GM21723 (cell line): Measurements from ENCODE around the gene BBS2.
A peak's percentile ranks its signal among the peaks of the same experiment; 100 is the strongest.

Source experiments
- ATAC-seq: cut with Tn5 transposase; IDR thresholded peaks from one replicate; pipeline ENCODE4 v1.9.1; 2021; ENCODE audit warnings: mild to moderate bottlenecking, moderate library complexity; ENCODE audit not compliant: unreplicated experiment

Gene BBS2, protein sequence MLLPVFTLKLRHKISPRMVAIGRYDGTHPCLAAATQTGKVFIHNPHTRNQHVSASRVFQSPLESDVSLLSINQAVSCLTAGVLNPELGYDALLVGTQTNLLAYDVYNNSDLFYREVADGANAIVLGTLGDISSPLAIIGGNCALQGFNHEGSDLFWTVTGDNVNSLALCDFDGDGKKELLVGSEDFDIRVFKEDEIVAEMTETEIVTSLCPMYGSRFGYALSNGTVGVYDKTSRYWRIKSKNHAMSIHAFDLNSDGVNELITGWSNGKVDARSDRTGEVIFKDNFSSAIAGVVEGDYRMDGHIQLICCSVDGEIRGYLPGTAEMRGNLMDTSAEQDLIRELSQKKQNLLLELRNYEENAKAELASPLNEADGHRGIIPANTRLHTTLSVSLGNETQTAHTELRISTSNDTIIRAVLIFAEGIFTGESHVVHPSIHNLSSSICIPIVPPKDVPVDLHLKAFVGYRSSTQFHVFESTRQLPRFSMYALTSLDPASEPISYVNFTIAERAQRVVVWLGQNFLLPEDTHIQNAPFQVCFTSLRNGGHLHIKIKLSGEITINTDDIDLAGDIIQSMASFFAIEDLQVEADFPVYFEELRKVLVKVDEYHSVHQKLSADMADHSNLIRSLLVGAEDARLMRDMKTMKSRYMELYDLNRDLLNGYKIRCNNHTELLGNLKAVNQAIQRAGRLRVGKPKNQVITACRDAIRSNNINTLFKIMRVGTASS

DNA sequence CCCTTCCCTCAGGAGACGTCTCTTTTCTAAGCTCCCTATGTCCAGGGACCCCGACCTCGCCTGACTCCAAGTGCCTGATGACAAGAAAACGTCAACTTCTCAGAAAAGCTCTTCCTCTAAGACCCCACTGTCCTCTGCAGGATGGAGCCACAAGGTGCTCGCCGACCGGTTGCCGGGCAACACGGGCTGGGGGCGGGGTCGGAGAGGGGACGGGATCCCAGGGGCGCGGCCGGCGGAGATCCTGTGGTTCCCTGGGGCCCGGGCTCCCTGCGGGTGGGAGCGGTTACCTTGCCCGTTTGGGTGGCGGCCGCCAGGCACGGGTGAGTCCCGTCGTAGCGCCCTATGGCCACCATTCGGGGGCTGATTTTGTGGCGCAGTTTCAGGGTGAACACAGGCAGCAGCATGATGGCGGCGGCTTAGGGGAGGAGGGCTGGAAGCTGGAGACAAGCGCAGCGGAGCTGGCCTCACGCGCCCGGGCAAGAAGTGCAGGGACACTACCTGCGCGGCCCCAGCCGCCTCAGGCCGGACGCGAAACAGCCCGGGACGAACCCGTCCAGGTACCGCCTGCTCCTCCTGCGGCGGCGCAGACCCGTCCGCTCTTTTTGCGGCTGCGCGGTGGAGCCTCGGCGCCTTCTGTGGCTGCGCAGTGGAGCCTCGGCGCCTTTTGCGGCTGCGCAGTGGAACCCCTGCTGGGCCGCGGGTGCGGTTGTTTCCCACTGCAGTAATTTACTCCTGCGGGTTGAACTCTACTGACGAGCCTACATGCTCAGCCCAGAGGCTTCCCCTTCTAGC, at the start of gene BBS2:
Gene BBS2 (minus strand): TSS at position 566 of the 792 bp plus-strand sequence. CDS start 162 bp downstream, at position 404.
- ATAC-seq = peak; percentile 92

DNA sequence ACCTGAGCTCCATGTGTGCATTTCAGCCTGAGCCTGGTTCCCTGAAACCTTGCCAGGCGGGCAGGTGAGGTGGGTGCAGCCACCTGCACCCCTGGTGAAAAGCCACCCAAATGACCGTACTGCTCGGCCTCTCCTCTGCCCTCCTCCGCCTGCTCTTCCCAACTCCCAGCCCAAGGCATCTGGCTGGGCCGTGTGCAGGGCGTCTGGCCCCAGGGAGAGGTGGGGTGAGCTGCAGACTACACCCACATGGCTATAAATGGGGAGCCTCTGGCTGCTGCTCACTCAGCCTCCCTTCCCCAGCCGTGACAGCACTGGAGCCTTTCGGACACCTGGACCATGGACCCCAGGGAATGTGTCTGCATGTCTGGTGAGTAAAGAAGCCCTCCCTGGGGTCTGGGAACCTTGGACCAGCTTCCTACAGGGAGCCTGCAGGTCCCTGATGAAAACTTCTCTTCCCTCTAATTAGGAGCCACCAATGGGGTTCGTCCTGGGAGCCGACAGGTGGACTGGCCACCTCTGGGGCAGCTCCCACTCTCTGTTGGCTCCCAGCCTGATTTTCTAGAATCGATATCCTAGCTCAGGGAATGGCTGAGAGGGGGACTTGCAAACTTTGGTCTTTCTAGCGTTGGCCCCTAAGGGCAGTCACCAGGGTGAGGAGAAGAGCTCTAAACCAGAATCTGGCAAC, 45.1 kb upstream of the BBS2 start, which contains the start of gene MT4:
Gene MT4 (plus strand): TSS at position 281 of the 685 bp plus-strand sequence. CDS start 56 bp downstream, at position 337.
- no peak for ATAC-seq

GRCh38 chr16:56561126-56561525, 41.3 kb upstream of the BBS2 start:
- no peak for ATAC-seq

- ATAC-seq = no peak
These were observed 40.6 kb upstream of the BBS2 start for GRCh38 chr16:56560447-56560846.

DNA sequence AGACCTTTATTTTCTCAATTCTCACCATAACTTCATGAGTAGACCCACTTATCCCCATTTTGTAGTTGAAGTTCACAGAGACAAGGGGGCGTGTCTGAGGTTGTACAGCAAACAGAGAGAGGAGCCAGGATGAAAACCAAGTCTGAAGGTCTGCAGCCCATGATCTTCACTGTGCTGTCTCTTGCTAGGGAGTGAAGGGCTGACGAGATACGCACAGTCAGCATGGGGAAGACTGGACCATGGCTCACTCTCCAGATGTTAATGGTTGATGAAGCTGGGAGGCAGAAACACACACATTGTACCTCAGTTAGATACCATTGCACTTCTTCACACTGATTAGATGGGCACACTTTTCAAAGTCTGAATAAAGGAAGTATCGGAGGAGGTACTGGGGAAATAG, 39.3 kb upstream of the BBS2 start:
- ATAC-seq = no peak

DNA sequence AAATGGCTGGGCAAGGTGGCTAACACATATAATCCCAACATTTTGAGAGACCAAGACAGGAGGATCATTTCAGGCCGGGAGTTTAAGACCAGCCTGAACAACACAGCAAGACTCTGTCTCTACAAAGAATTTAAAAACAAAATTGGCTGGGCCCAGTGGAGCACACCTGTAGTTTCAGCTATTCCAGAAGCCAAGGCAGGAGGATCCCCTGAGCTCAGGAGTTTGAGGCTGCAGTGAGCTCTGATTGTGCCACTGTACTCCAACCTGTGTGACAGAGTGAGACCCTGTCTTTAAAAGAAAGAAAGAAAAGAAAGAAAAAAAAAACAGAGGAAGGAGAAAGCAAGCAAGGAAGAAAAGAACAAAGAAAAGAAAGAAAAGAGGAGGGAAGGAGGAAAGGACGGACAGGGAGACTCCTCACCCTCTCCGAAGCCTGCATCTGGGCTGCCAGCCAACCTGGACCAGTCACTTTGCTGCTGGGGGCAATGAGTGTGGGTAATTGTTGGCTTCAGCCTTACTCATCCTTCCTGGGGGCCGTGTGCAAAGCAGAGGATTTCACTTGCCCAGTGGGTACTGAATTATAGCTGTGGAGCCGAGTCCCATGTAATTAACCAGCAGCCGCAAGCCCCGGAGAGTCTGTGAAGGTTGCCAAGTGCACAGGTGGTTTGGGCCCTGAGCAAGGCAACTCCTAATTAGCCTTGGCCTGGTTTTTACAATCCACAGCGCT, 38.4 kb upstream of the BBS2 start:
- ATAC-seq = no peak

GRCh38 chr16:56554441-56554840, 34.6 kb upstream of the BBS2 start:
- no peak for ATAC-seq

DNA sequence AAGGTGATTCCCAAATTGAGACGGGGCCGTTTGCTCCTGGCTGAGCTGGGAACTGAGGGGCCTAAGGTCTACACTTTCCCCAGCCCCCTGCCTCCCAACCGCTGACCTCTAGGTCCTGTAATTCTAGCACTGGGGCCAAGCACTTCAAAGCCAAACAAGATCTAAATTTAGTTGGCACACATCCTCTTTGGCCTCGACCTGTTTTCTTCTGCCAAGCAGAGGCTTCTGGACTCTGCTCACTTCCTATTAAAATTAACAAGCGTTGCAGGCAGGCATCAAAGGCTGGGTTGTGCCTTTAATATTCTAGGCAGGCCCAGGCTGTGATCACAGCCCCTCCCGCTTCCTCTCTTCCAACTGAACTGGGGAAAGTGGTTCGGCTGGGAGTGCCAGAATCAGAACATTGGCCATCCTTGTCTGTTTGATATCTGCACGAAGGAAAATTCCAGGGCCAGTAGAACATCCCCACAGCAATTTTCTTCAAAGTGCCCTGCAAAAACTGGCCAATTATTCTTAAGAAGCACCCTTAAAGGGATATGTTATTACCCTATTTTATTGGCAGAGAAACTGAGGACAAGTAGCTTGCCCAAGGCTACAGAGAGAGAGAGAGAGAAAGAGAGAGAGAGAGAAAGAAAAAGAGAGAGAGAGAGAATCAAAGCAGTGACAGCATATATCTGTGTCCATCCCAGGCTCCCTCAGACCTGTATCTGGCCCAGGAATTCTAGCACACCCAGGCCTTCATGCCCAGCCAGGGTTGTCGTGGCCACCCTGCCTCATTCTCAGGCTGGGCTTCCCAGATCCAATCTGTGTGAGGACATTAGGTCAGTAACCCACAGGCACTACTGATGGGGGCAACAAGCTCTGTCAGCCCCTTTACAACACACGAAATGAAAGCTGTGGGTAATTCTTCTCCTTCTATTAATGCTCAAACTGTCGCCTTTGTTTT, 32.2 kb upstream of the BBS2 start:
- no peak for ATAC-seq

GRCh38 chr16:56549744-56550385, 30.0 kb upstream of the BBS2 start:
- no peak for ATAC-seq

GRCh38 chr16:56549161-56549560, 29.3 kb upstream of the BBS2 start:
- ATAC-seq = no peak

DNA sequence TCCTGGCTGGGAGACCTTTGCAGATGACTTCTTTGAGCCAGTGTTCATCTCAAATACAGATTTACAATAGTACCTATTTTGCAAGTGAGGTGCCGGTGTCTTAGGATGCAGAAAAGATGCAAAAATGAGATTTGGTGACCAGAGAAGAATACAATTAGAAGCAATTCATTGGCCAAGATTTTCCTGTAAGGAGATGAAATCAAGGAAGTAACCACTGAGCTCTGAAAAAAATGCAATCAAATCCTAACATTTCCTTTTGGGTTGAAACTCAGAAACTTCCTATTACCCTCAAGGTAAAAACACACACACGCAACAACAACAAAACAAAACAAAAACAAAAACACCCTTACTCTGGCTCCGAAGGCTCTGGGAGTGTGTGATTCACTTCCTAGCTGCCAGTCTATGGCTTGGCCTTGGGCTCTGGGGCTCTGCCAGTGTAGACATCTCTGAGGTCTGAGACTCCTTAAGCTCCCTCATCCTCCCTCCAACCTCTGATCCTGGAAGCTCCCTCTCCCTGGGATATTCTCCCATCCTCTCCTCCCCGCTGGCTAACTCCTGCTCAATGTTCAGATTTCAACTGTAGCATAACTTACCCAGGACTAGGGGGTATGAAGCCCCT, 28.2 kb upstream of the BBS2 start:
- no peak for ATAC-seq

- ATAC-seq = no peak
These were observed 27.5 kb upstream of the BBS2 start for GRCh38 chr16:56547120-56547948.

GRCh38 chr16:56542039-56542438, 22.2 kb upstream of the BBS2 start:
- ATAC-seq = no peak

GRCh38 chr16:56539656-56540055, 19.8 kb upstream of the BBS2 start:
- no peak for ATAC-seq

DNA sequence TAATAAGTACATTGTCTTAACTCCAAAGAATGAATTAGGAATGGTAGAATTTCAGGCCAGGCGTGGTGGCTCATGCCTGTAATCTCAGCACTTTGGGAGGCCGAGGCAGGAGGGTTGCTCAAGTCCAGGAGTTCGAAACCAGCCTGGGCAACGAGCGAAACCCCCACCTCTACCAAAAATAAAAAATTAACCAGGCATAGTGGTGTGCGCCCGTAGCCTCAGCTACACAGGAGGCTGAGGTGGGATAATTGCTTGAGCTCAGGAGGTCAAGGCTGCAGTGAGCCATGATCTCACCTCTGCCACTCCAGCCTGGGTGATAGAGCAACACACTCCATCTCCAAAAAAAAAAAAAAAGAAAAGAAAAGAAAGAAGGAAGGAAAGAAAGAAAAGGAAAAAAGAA, 18.5 kb upstream of the BBS2 start:
- ATAC-seq = no peak

- no peak for ATAC-seq
These were observed 15.1 kb upstream of the BBS2 start for GRCh38 chr16:56534847-56535383.

- ATAC-seq = no peak
These were observed 12.9 kb upstream of the BBS2 start for GRCh38 chr16:56532714-56533113.
